Neural cell (in vitro differentiated cells): ENCODE measurements around the gene ITGAL. TPM values are rescaled to one million over a fixed set of nuclear protein-coding genes. Genes with fewer than 3 reads are reported as not detected.

Experiments used
- H2AFZ ChIP-seq: fragments of 200-600, 300-800 bp; sonication (generic), shearing (Covaris generic); 2 replicates; pipeline ENCODE4 v1.6.0; 2014; ENCODE audit warnings: low read depth, mild to moderate bottlenecking, antibody characterized with exemption, low read length, moderate library complexity
- H3F3A ChIP-seq: fragments of 200-600 bp; shearing (Covaris generic); 2 replicates; pipeline ENCODE4 v1.6.1; 2016; ENCODE audit warnings: mild to moderate bottlenecking, moderate library complexity, mixed read lengths, antibody characterized with exemption, low read length; ENCODE audit not compliant: insufficient read depth, poor library complexity, severe bottlenecking
- H3K27ac ChIP-seq: fragments of 200-600, 300-800 bp; sonication (generic), shearing (Covaris generic); 2 replicates; pipeline ENCODE4 v1.5.1; 2014; ENCODE audit warnings: mild to moderate bottlenecking, low read length, moderate library complexity
- H3K27me3 ChIP-seq: fragments of 300-800, 200-600 bp; sonication (generic), shearing (Covaris generic); 2 replicates; pipeline ENCODE4 v1.6.0; 2014; ENCODE audit warnings: mild to moderate bottlenecking, low read depth, low read length, moderate library complexity; ENCODE audit not compliant: insufficient read depth
- H3K36me3 ChIP-seq: fragments of 300-800, 200-600 bp; sonication (generic), shearing (Covaris generic); 2 replicates; pipeline ENCODE4 v1.5.1; 2014; ENCODE audit warnings: mild to moderate bottlenecking, antibody characterized with exemption, low read length, moderate library complexity; ENCODE audit not compliant: insufficient read depth
- H3K4me2 ChIP-seq: fragments of 300-800, 200-600 bp; sonication (generic), shearing (Covaris generic); 2 replicates; pipeline ENCODE4 v1.6.0; 2014; ENCODE audit warnings: mild to moderate bottlenecking, low read length
- H3K4me3 ChIP-seq: fragments of 300-800, 200-600 bp; sonication (generic), shearing (Covaris generic); 2 replicates; pipeline ENCODE4 v1.5.1; 2014; ENCODE audit warnings: mild to moderate bottlenecking, low read length, moderate library complexity
- H3K79me2 ChIP-seq: fragments of 200-600 bp; shearing (Covaris generic); replicated peaks from 2 replicates; pipeline ENCODE4 v1.6.0; 2014; ENCODE audit warnings: mild to moderate bottlenecking, low read length, moderate library complexity; ENCODE audit not compliant: insufficient read depth
- H3K9ac ChIP-seq: fragments of 300-800, 200-600 bp; sonication (generic), shearing (Covaris generic); 2 replicates; pipeline ENCODE4 v1.6.1; 2016; ENCODE audit warnings: mild to moderate bottlenecking, low read length, mixed read lengths
- H3K9me2 ChIP-seq: fragments of 200-600 bp; shearing (Covaris generic); 2 replicates; pipeline ENCODE4 v1.6.1; 2016; ENCODE audit warnings: mild to moderate bottlenecking, low read length, mixed read lengths; ENCODE audit not compliant: insufficient read depth
- H3K9me3 ChIP-seq: fragments of 200-600, 300-800 bp; sonication (generic), shearing (Covaris generic); 2 replicates; pipeline ENCODE4 v1.6.1; 2016; ENCODE audit warnings: mild to moderate bottlenecking, mixed run types, low read length, moderate library complexity, mixed read lengths
- H4K20me1 ChIP-seq: fragments of 200-600 bp; shearing (Covaris generic); 2 replicates; pipeline ENCODE4 v1.6.1; 2016; ENCODE audit warnings: mild to moderate bottlenecking, mixed run types; ENCODE audit not compliant: insufficient read depth
- EP300 ChIP-seq: fragments of 450-650 bp; conservative IDR thresholded peaks from 2 replicates; pipeline ENCODE4 v1.6.1; 2014; ENCODE audit warnings: antibody characterized with exemption, mild to moderate bottlenecking, moderate library complexity; ENCODE audit not compliant: poor library complexity, severe bottlenecking
- EZH2 ChIP-seq: fragments of 200-600, 300-800 bp; shearing (Covaris generic), sonication (generic); IDR thresholded peaks from 2 replicates; pipeline ENCODE4 v1.6.1; 2014; ENCODE audit warnings: antibody characterized with exemption, low read length, borderline replicate concordance, mild to moderate bottlenecking; ENCODE audit not compliant: insufficient read depth, poor library complexity, severe bottlenecking
- MXI1 ChIP-seq: fragments of 450-650 bp; conservative IDR thresholded peaks from 2 replicates; pipeline ENCODE4 v1.6.1; 2014; ENCODE audit warnings: antibody characterized with exemption, mild to moderate bottlenecking; ENCODE audit not compliant: poor library complexity, severe bottlenecking
- POLR2AphosphoS5 ChIP-seq: IDR thresholded peaks from 2 replicates; pipeline ENCODE4 v1.6.1; 2012
- RAD21 ChIP-seq: fragments of 450-650 bp; conservative IDR thresholded peaks from 2 replicates; pipeline ENCODE4 v1.6.1; 2014; ENCODE audit warnings: antibody characterized with exemption, mild to moderate bottlenecking, moderate library complexity
- SMC3 ChIP-seq: fragments of 450-650 bp; conservative IDR thresholded peaks from 2 replicates; pipeline ENCODE4 v1.6.1; 2014; ENCODE audit warnings: antibody characterized with exemption, mild to moderate bottlenecking, moderate library complexity; ENCODE audit not compliant: poor library complexity
- TAF1 ChIP-seq: IDR thresholded peaks from 2 replicates; pipeline ENCODE4 v1.6.1; 2012; ENCODE audit warnings: low read depth
- polyA plus RNA-seq: library from polyadenylated mRNA; depleted of rRNA; stranded (reverse); fragments of >200 nt; gene quantifications from 2 replicates; pipeline ENCODE4 v1.2.3, GENCODE V29; 2014
- TF ChIP-seq, protein P1 (sequence below): fragments of 450-650 bp; IDR thresholded peaks from 2 replicates; pipeline ENCODE4 v1.5.1; 2014; ENCODE audit warnings: antibody characterized with exemption, mild to moderate bottlenecking, moderate library complexity; ENCODE audit not compliant: poor library complexity, severe bottlenecking
- TF ChIP-seq, protein P2 (sequence below): IDR thresholded peaks from 2 replicates; pipeline ENCODE4 v1.6.1; 2012; ENCODE audit warnings: borderline replicate concordance

ITGAL gene
- polyA plus RNA-seq, 1 donor from 2014 or later = not detected

DNA sequence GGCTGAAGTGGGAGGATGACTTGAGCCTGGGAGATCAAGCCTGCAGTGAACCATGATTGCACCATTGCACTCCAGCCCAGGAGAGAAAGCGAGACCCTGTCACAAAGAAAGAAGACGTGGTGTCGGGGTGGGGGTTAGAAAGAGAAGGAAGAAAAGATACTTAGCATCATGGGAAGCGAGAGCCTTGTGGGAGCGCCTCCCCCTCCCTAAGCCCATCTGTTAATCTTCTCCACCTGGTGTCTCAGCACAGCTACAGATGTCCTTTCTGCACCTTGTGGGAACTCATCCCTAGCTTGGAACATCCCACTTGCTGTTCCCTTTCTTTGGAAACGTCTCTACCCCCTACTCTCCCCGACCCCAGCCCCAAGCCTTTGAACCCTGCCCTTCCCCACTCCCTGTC is 93.0 kb downstream of the ITGAL start:
- H3K27ac ChIP-seq = no peak overlapping the region
- H3K36me3 ChIP-seq = no peaks in the 10 kb centered on the region
- H3K4me2 ChIP-seq = no peak overlapping the region
- H3K9ac ChIP-seq = no peak overlapping the region
- no peaks in the 10 kb centered on the region for H4K20me1 ChIP-seq
- no peaks in the 10 kb centered on the region for H3K9me2 ChIP-seq
- peaks cover 4% of the 10 kb centered on the region for H3F3A ChIP-seq
- H2AFZ ChIP-seq = no peak overlapping the region
- H3K79me2 ChIP-seq = no peaks in the 10 kb centered on the region
- no peak overlapping the region for H3K4me3 ChIP-seq
- H3K9me3 ChIP-seq = no peaks in the 10 kb centered on the region
- TF ChIP-seq MXI1 (no peak), EP300 (no peak)
- H3K27me3 ChIP-seq = no peaks in the 10 kb centered on the region

DNA sequence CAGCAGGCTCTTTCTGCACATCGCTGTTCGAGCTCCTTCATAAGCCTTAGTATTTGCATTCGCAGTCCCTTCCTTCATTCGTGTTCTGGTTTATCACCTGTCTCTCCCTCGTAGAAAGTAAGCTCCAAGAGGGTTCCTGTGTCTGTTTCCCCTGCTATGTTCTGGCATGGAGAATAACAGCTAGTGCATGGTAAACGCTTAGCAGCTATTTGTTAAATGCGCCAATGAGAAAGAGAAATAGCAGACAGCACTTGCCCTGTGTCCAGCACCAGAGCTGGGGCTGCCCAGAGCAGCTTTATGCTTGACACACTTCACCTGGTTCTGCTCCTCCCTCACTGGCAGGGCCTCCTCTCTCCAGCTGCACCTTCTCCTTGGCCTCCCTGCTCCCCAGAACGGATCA is 93.4 kb downstream of the ITGAL start:
- TF ChIP-seq MXI1 (no peak), SMC3 (no peak), EP300 (no peak), RAD21 (no peak), EZH2 (no peak), TAF1 (no peak), POLR2AphosphoS5 (no peak)
- TF ChIP-seq, protein P1, sequence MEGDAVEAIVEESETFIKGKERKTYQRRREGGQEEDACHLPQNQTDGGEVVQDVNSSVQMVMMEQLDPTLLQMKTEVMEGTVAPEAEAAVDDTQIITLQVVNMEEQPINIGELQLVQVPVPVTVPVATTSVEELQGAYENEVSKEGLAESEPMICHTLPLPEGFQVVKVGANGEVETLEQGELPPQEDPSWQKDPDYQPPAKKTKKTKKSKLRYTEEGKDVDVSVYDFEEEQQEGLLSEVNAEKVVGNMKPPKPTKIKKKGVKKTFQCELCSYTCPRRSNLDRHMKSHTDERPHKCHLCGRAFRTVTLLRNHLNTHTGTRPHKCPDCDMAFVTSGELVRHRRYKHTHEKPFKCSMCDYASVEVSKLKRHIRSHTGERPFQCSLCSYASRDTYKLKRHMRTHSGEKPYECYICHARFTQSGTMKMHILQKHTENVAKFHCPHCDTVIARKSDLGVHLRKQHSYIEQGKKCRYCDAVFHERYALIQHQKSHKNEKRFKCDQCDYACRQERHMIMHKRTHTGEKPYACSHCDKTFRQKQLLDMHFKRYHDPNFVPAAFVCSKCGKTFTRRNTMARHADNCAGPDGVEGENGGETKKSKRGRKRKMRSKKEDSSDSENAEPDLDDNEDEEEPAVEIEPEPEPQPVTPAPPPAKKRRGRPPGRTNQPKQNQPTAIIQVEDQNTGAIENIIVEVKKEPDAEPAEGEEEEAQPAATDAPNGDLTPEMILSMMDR = no peak
- TF ChIP-seq, protein P2, sequence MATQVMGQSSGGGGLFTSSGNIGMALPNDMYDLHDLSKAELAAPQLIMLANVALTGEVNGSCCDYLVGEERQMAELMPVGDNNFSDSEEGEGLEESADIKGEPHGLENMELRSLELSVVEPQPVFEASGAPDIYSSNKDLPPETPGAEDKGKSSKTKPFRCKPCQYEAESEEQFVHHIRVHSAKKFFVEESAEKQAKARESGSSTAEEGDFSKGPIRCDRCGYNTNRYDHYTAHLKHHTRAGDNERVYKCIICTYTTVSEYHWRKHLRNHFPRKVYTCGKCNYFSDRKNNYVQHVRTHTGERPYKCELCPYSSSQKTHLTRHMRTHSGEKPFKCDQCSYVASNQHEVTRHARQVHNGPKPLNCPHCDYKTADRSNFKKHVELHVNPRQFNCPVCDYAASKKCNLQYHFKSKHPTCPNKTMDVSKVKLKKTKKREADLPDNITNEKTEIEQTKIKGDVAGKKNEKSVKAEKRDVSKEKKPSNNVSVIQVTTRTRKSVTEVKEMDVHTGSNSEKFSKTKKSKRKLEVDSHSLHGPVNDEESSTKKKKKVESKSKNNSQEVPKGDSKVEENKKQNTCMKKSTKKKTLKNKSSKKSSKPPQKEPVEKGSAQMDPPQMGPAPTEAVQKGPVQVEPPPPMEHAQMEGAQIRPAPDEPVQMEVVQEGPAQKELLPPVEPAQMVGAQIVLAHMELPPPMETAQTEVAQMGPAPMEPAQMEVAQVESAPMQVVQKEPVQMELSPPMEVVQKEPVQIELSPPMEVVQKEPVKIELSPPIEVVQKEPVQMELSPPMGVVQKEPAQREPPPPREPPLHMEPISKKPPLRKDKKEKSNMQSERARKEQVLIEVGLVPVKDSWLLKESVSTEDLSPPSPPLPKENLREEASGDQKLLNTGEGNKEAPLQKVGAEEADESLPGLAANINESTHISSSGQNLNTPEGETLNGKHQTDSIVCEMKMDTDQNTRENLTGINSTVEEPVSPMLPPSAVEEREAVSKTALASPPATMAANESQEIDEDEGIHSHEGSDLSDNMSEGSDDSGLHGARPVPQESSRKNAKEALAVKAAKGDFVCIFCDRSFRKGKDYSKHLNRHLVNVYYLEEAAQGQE = no peak
- H3K9me2 ChIP-seq = no peaks in the 10 kb centered on the region
- H3K27ac ChIP-seq = no peak overlapping the region
- no peaks in the 10 kb centered on the region for H3K79me2 ChIP-seq
- H2AFZ ChIP-seq = no peak overlapping the region
- no peaks in the 10 kb centered on the region for H3K9me3 ChIP-seq
- no peak overlapping the region for H3K4me3 ChIP-seq
- no peaks in the 10 kb centered on the region for H3K27me3 ChIP-seq
- peaks cover 4% of the 10 kb centered on the region for H3F3A ChIP-seq
- H3K36me3 ChIP-seq = no peaks in the 10 kb centered on the region
- no peaks in the 10 kb centered on the region for H4K20me1 ChIP-seq
- H3K4me2 ChIP-seq = no peak overlapping the region
- H3K9ac ChIP-seq = no peak overlapping the region

DNA sequence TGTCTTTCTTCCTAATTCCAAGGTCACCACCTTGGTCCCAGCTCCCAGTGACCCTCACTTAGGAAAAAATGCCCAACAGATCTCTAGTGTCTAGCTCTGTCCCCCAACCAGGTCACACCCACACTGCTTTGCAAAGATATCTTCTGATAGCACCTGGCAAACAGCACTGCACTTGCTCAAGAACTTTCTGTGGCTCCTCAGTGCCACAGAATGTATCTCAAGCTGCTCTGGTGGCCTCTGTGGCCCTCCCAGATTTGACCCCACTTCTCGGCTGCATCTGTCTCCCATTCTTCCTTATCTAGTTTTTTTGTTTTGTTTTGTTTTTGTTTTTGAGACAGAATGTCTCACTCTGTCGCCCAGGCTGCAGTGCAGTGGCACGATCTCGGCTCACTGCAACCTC is 94.0 kb downstream of the ITGAL start:
- Histone ChIP-seq H3K4me2 (no peak overlapping the region), H3K9ac (no peak overlapping the region), H3K9me2 (no peaks in the 10 kb centered on the region), H3F3A (peaks cover 4% of the 10 kb centered on the region), H3K9me3 (no peaks in the 10 kb centered on the region), H3K27me3 (no peaks in the 10 kb centered on the region), H4K20me1 (no peaks in the 10 kb centered on the region), H2AFZ (no peak overlapping the region), H3K4me3 (no peak overlapping the region), H3K27ac (no peak overlapping the region), H3K36me3 (no peaks in the 10 kb centered on the region), H3K79me2 (no peaks in the 10 kb centered on the region)
- TF ChIP-seq MXI1 (no peak), SMC3 (no peak), TAF1 (no peak), EP300 (no peak), EZH2 (no peak), RAD21 (no peak), POLR2AphosphoS5 (no peak)
- TF ChIP-seq, protein P2 = no peak
- TF ChIP-seq, protein P1 = no peak
